GM12878 (cell line): ENCODE data around the gene PLEKHG2. TPM values are rescaled to one million over a fixed set of nuclear protein-coding genes. Genes with fewer than 3 reads are reported as not detected.
A peak's percentile ranks its signal among the peaks of the same experiment; 100 is the strongest.

Source experiments
- ATF2 ChIP-seq: IDR thresholded peaks from 2 replicates; pipeline ENCODE4 v1.6.1; 2012; ENCODE audit warnings: low read length, inconsistent platforms
- BHLHE40 ChIP-seq, 2 experiments: fragments of 450-650 bp in 1 of 2; IDR thresholded peaks; 2 replicates each; pipeline ENCODE4 v1.6.1; 2011 to 2017; ENCODE audit warnings: low read depth in 2 of 2, borderline replicate concordance in 1 of 2, improper control_type of control experiment in 1 of 2, low read length in 1 of 2, mild to moderate bottlenecking in 1 of 2
- CHD2 ChIP-seq: IDR thresholded peaks from 2 replicates; pipeline ENCODE4 v1.6.1; 2011; ENCODE audit warnings: low read depth, low read length, improper control_type of control experiment, borderline replicate concordance
- ELK1 ChIP-seq: IDR thresholded peaks from 2 replicates; pipeline ENCODE4 v1.6.1; 2012; ENCODE audit warnings: low read depth, low read length, improper control_type of control experiment
- FOS ChIP-seq: IDR thresholded peaks from 3 replicates; pipeline ENCODE4 v1.6.1; 2011; ENCODE audit warnings: borderline replicate concordance; ENCODE audit not compliant: insufficient read length; ENCODE audit errors: extremely low read depth
- GATAD2B ChIP-seq: fragments of 450-650 bp; conservative IDR thresholded peaks from 2 replicates; pipeline ENCODE4 v1.6.1; 2017; ENCODE audit warnings: low read depth, mild to moderate bottlenecking, moderate library complexity
- HSF1 ChIP-seq: fragments of 150-350 bp; IDR thresholded peaks from 2 replicates; pipeline ENCODE4 v1.6.1; 2014; ENCODE audit warnings: mild to moderate bottlenecking, low read depth, low read length
- MTA2 ChIP-seq: fragments of 450-650 bp; IDR thresholded peaks from 2 replicates; pipeline ENCODE4 v1.6.1; 2016; ENCODE audit warnings: low read depth, mild to moderate bottlenecking, moderate library complexity
- NBN ChIP-seq: fragments of 450-650 bp; IDR thresholded peaks from 2 replicates; pipeline ENCODE4 v1.6.1; 2016
- NKRF ChIP-seq: fragments of 450-650 bp; conservative IDR thresholded peaks from 2 replicates; pipeline ENCODE4 v1.6.1; 2017; ENCODE audit warnings: mild to moderate bottlenecking, moderate library complexity
- RB1 ChIP-seq: fragments of 450-650 bp; formaldehyde crosslinking; IDR thresholded peaks from 2 replicates; pipeline ENCODE4 v1.6.1; 2017; ENCODE audit warnings: mild to moderate bottlenecking, borderline replicate concordance
- SMAD1 ChIP-seq: fragments of 450-650 bp; IDR thresholded peaks from 2 replicates; pipeline ENCODE4 v1.6.1; 2018; ENCODE audit warnings: mild to moderate bottlenecking, low read depth; ENCODE audit not compliant: partially characterized antibody
- SREBF2 ChIP-seq: IDR thresholded peaks from 2 replicates; pipeline ENCODE4 v1.6.1; 2012; ENCODE audit warnings: mild to moderate bottlenecking, low read length
- TCF12 ChIP-seq: IDR thresholded peaks from 2 replicates; pipeline ENCODE4 v1.6.1; 2011; ENCODE audit warnings: low read depth, mild to moderate bottlenecking, low read length
- TCF3 ChIP-seq: IDR thresholded peaks from 2 replicates; pipeline ENCODE4 v1.6.1; 2012; ENCODE audit warnings: low read depth, mild to moderate bottlenecking, low read length, borderline replicate concordance; ENCODE audit not compliant: insufficient read depth
- WRNIP1 ChIP-seq: IDR thresholded peaks from 2 replicates; pipeline ENCODE4 v1.6.1; 2011; ENCODE audit warnings: low read depth, low read length, improper control_type of control experiment, borderline replicate concordance
- polyA plus RNA-seq, 11 experiments: library from polyadenylated mRNA; depleted of rRNA in 4 of 11; unstranded in 6 of 11; stranded (reverse) in 5 of 11; fragments of >200 nt; fragmentation: Nextera tagmentation in 4 of 11; fragmentation: Illumina TruSeq in 1 of 11; extraction: Ambion mirVana in 4 of 11; extraction: Trizol in 1 of 11; gene quantifications; 1 replicate in 1 of 11; 2 replicates in 10 of 11; pipeline versions ENCODE4 v1.2.1 to v1.2.3, GENCODE V29; 2011 to 2016; ENCODE audit warnings: inconsistent platforms in 2 of 11, missing spikeins in 2 of 11, low read depth in 1 of 11
- total RNA-seq, 4 experiments: library from RNA; depleted of rRNA in 3 of 4; stranded (reverse); fragments of >200 nt in 3 of 4; fragmentation: Illumina TruSeq in 1 of 4; extraction: Trizol in 1 of 4; gene quantifications; 2 replicates each; pipeline versions ENCODE4 v1.2.1 to v1.2.3, GENCODE V29; 2013 to 2021
- TF ChIP-seq, protein P1 (sequence below): IDR thresholded peaks from 2 replicates; pipeline ENCODE4 v1.6.1; 2012; ENCODE audit warnings: improper control_type of control experiment, low read depth, low read length; ENCODE audit not compliant: insufficient replicate concordance

PLEKHG2 gene
- total and polyA plus RNA-seq, 10 of the 15 experiments (the other 5 are each of a cell fraction or from before 2014, with no cell fraction given), result 3.0 to 62.5 (median 17.2) TPM

DNA sequence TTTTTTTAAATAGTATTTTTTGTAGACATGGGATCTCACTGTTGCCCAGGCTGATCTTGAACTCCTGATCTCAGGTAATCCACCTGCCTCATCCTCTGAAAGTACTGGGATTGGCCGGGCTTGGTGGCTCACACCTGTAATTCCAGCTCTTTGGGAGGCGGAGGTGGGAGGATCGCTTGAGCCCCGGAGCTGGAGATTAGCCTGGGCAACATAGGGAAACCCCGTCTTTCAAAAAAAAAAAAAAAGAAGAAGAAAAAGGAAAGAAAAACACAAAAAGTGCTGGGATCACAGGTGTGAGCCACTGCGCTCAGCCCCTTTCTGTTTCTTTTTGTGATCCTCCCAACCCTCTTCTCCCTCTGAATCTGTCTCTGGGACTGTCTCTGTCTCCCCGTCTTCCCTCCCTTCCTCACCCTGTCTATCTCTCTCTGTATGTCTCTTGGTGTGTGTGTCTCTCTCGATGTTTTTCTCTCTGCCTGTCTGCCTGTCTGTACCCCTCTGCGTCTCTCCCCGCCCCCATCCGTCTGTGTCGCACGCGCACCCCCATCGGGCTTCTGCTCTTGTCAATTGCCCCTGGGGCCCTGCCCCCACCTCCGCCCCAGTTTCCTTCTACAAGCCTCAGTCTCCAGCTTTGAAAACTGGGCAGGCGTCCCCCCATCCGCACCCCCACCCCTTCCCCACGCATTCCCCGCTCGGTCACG, 6.4 kb upstream of the PLEKHG2 start (continued):
- TF ChIP-seq ELK1, result no peak
- 0 out of 2 replicates have a peak, but pooled peaks have one; percentile 15 for TF ChIP-seq TCF3
- peak; percentile 61; the same call in 1 of the 2 replicates for TF ChIP-seq RB1
- TF ChIP-seq NKRF, result 0 out of 2 replicates have a peak, but pooled peaks have one; percentile 10
- TF ChIP-seq NBN, result peak; percentile 71
- no peak for TF ChIP-seq GATAD2B
- TF ChIP-seq CHD2, result peak; percentile 81
- TF ChIP-seq, protein P1, sequence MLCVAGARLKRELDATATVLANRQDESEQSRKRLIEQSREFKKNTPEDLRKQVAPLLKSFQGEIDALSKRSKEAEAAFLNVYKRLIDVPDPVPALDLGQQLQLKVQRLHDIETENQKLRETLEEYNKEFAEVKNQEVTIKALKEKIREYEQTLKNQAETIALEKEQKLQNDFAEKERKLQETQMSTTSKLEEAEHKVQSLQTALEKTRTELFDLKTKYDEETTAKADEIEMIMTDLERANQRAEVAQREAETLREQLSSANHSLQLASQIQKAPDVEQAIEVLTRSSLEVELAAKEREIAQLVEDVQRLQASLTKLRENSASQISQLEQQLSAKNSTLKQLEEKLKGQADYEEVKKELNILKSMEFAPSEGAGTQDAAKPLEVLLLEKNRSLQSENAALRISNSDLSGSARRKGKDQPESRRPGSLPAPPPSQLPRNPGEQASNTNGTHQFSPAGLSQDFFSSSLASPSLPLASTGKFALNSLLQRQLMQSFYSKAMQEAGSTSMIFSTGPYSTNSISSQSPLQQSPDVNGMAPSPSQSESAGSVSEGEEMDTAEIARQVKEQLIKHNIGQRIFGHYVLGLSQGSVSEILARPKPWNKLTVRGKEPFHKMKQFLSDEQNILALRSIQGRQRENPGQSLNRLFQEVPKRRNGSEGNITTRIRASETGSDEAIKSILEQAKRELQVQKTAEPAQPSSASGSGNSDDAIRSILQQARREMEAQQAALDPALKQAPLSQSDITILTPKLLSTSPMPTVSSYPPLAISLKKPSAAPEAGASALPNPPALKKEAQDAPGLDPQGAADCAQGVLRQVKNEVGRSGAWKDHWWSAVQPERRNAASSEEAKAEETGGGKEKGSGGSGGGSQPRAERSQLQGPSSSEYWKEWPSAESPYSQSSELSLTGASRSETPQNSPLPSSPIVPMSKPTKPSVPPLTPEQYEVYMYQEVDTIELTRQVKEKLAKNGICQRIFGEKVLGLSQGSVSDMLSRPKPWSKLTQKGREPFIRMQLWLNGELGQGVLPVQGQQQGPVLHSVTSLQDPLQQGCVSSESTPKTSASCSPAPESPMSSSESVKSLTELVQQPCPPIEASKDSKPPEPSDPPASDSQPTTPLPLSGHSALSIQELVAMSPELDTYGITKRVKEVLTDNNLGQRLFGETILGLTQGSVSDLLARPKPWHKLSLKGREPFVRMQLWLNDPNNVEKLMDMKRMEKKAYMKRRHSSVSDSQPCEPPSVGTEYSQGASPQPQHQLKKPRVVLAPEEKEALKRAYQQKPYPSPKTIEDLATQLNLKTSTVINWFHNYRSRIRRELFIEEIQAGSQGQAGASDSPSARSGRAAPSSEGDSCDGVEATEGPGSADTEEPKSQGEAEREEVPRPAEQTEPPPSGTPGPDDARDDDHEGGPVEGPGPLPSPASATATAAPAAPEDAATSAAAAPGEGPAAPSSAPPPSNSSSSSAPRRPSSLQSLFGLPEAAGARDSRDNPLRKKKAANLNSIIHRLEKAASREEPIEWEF, result no peak
- TF ChIP-seq BHLHE40 (IDR thresholded peaks at IDR 0.05; ENCODE audit: borderline replicate concordance in 1 of 2, low read depth in 2 of 2, low read length in 1 of 2), result peak; percentile 69 to 70; a peak in 3 of 4 replicates
- no peak for TF ChIP-seq FOS
- 0 out of 2 replicates have a peak, but pooled peaks have one; percentile 37 for TF ChIP-seq TCF12
- TF ChIP-seq SREBF2, result no peak
- TF ChIP-seq HSF1, result no peak
- TF ChIP-seq WRNIP1, result peak; percentile 78; the same call in 1 of the 2 replicates
- no peak for TF ChIP-seq ATF2
- TF ChIP-seq MTA2, result peak; percentile 48; the same call in 1 of the 2 replicates
- TF ChIP-seq SMAD1, result peak; percentile 65
